C4-2B (cell line): ENCODE data around the gene PKD2.

Source experiments
- H3K27ac ChIP-seq: fragments of 450-650 bp; 2 replicates; pipeline ENCODE4 v1.5.1; 2017
- ZFX ChIP-seq: fragments of 450-650 bp; IDR thresholded peaks from 2 replicates; pipeline ENCODE4 v1.6.1; 2017
- TF ChIP-seq, protein P1 (sequence below): fragments of 450-650 bp; conservative IDR thresholded peaks from 2 replicates; pipeline ENCODE4 v1.5.1; 2017; ENCODE audit warnings: mild to moderate bottlenecking

The PKD2 gene

DNA sequence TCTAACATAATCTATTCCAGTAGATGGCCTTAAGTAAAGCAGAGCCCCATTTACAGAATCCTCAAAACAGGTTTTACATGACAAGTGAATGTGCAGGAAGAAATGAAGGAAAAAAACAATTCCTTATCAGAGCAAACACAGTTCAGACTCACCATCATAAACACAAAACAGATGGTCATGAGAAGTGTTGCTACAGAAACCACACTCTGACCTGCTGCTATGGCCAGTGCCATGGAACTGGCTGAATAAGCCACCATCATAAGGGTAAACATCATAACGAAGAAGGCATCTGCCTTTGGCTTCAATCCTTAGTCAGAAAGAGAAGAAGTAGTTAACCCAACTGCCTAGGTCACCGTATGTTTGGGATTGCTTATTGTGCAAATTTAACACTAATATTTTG lies 89.9 kb downstream of the PKD2 start:
- TF ChIP-seq ZFX, result no peak
- TF ChIP-seq, protein P1, sequence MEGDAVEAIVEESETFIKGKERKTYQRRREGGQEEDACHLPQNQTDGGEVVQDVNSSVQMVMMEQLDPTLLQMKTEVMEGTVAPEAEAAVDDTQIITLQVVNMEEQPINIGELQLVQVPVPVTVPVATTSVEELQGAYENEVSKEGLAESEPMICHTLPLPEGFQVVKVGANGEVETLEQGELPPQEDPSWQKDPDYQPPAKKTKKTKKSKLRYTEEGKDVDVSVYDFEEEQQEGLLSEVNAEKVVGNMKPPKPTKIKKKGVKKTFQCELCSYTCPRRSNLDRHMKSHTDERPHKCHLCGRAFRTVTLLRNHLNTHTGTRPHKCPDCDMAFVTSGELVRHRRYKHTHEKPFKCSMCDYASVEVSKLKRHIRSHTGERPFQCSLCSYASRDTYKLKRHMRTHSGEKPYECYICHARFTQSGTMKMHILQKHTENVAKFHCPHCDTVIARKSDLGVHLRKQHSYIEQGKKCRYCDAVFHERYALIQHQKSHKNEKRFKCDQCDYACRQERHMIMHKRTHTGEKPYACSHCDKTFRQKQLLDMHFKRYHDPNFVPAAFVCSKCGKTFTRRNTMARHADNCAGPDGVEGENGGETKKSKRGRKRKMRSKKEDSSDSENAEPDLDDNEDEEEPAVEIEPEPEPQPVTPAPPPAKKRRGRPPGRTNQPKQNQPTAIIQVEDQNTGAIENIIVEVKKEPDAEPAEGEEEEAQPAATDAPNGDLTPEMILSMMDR, result no peak
- no peak overlapping the region for H3K27ac ChIP-seq

DNA sequence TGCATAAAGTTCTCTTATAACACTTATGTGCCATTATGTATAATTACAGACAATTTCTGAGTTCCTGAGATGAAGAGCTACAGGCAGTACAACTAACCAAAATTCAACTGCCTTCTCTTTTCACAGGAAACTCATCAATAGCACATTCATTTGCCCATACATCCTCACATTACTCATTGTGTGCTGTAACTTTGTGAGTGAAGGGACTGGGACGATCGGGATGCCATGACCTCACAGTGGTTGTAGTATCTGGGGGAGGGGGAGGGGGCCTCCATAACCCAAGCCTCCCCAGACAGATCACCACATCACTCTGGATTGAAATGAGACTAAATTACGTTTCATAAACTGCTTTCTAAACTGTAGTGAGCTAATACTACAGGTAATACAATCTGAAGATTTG lies 90.3 kb downstream of the PKD2 start:
- TF ChIP-seq ZFX, result no peak
- TF ChIP-seq, protein P1, result no peak
- H3K27ac ChIP-seq, result no peak overlapping the region

DNA sequence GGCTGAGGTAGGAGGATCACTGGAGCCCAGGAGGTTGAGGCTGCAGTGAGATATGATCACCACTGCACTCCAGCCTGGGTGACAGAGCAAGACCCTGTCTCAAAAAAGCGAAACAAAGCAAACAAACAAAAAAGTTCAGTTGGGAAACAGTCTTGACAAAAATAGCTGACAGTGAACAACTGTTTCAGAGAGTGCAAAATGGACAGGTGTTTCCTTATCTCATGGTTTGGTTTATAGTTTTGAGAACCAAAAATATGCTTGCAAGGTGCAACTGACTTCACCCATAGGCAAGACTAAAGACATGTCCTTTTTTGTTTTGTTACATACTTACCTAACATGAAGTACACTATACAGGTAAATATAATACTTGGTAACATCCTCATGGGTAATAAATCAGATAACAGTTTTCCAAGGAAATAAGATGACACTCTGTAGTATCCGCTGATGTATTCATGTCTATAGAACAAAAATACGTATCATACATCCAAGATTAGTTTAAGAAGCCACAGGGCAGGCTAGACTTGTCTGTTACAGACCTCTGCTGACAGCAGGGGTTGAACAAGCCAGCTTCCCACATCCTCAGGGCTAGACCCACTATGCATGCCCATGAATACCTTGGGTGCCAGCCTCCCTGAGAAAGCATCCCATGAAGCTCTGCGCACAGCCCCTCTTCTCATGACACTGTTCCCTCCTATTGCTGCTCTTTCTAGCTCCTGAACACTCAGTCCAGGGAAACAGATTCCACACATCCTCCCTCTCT lies 91.7 kb downstream of the PKD2 start:
- no peak overlapping the region for H3K27ac ChIP-seq
- no peak for TF ChIP-seq ZFX
- TF ChIP-seq, protein P1, result no peak

DNA sequence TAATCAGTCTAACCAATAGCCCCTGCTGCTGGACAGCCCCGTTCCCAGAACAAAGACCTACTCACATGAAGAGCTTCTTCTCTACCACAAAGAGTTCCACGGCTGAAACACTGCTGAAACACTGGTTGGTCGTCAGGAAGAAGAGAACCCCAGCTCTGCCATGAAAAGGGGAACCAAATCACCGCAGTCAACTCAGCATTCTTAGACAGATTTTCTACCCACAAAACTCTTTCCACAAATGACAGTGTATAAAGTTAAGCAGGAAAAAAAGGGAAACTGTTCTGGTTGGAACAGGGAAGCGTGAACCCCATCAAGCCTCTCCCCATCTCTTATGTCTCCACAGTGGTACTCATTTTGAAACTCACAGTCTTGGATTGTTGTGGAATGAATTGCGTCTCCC lies 93.7 kb downstream of the PKD2 start:
- H3K27ac ChIP-seq, result no peak overlapping the region
- no peak for TF ChIP-seq ZFX
- TF ChIP-seq, protein P1, result no peak

DNA sequence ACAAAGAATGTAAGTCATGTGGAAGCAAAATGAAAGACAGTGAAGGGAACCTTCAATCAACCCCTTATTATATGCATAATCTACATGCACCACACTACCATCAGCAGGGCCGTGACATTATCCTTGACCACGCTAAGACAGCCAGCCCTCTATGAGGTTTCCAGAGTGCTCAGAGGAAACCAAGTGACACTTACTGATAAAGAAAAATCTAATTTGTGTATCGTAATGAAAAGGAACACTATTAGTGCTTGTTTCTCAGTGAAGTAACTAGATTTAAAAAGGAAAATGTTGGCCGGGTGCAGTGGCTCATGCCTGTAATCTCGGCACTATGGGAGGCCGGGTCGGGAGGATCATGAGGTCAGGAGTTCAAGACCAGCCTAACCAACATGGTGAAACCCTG lies 94.6 kb downstream of the PKD2 start:
- no peak for TF ChIP-seq ZFX
- TF ChIP-seq, protein P1, result no peak
- no peak overlapping the region for H3K27ac ChIP-seq

DNA sequence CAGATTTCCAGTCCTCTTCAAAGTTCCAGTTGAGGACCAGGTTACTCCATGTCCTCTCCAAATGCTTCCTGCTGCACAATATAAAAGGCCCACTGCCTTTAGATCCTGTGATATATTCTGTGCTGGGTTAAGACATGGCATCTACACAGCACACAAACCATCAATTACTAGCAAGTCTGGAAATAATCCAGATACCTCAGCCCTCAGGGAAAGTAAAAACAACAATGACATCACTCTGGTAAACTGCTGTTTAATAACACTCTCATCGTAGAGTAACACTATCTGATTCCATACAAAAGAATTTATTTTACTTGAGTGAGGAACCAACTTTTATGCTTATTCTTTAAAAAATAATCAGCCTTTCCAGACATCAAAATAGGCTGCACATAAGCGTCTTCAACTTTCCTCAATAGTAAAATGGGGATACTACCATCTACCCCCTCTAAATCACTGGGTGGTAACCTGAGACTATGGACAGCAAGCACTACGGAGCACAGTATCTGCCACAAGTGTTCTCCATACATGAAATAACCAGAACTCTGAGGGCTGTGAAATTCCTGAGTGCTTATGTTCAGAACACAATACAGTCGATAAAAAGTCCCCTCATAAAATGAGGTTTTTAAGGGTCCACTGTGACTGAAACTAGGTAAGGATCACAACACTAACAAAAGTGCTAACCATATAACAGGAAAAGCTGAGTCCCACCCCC lies 97.6 kb downstream of the PKD2 start:
- H3K27ac ChIP-seq, result no peak overlapping the region
- no peak for TF ChIP-seq ZFX
- TF ChIP-seq, protein P1, result no peak

DNA sequence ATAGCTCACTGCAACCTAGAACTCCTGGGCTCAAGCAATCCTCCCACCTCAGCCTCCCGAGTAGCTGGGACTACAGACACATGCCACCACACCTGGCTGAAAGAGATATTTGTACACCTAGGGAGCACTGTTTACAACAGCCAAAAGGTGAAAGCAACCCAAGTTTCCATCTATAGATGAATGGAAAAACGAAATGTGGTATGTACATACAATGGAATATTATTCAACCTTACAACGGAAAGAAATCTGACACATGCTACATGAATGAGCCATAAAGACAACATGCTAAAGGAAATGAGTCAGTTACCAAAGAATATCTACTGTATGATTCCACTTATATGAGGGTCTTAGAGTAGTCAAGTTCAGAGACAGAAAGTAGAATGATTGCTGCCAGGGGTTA lies 98.8 kb downstream of the PKD2 start:
- H3K27ac ChIP-seq, result no peak overlapping the region
- TF ChIP-seq ZFX, result no peak
- TF ChIP-seq, protein P1, result no peak
